Astrocyte of the spinal cord (primary cell): Measurements from ENCODE around the gene TASP1.

Source experiments
- DNase-seq: peaks from one replicate; pipeline ENCODE4 v3.0.0; 2011; ENCODE audit warnings: low read depth, low spot score
- H3K4me3 ChIP-seq: 2 replicates; pipeline ENCODE4 v1.5.1; 2011; ENCODE audit warnings: low read depth, mild to moderate bottlenecking, low read length, moderate library complexity
- in situ Hi-C: cut with HindIII; loops from 2 replicates; pipeline ENCODE4 v1.10.0; 2017; ENCODE audit warnings: low sequenced_read_pairs
- TF ChIP-seq, protein P1 (sequence below): IDR thresholded peaks from 2 replicates; pipeline ENCODE4 v1.5.1; 2012; ENCODE audit warnings: low read depth, mild to moderate bottlenecking, low read length, inconsistent platforms

The TASP1 gene

DNA sequence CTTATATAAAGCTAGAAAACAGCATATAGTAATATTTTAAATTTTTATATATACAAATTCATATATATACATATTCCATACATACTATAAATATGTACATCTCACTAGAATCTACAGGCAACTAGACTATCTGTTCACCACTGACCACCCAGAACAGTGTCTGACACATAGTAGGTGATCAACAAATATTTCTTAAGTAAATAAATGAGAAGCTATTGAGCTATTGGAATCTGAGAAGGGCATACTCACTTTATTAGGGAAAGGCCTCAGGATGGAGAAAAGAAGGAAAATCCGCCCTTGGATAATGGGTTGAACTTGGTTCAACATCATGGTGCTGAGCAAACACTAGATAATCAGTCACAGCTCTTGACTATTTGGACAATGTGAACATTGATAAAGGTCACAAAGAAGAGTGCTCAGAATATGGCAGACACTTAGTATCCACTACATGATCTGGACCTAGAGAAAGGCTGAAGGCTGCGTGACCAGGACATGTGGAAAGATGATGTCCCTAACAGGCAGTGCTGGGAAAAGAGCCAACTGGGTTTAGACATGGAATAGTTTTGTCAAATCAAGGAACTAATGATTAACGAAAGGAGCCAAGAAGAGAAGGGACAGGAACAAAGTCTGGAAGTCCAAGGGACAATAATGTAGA, 186.1 kb downstream of the TASP1 start:
- H3K4me3 ChIP-seq = no peak overlapping the region
- in situ Hi-C loops = no loop called here
- no peak for DNase-seq
- TF ChIP-seq, protein P1, sequence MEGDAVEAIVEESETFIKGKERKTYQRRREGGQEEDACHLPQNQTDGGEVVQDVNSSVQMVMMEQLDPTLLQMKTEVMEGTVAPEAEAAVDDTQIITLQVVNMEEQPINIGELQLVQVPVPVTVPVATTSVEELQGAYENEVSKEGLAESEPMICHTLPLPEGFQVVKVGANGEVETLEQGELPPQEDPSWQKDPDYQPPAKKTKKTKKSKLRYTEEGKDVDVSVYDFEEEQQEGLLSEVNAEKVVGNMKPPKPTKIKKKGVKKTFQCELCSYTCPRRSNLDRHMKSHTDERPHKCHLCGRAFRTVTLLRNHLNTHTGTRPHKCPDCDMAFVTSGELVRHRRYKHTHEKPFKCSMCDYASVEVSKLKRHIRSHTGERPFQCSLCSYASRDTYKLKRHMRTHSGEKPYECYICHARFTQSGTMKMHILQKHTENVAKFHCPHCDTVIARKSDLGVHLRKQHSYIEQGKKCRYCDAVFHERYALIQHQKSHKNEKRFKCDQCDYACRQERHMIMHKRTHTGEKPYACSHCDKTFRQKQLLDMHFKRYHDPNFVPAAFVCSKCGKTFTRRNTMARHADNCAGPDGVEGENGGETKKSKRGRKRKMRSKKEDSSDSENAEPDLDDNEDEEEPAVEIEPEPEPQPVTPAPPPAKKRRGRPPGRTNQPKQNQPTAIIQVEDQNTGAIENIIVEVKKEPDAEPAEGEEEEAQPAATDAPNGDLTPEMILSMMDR = no peak

DNA sequence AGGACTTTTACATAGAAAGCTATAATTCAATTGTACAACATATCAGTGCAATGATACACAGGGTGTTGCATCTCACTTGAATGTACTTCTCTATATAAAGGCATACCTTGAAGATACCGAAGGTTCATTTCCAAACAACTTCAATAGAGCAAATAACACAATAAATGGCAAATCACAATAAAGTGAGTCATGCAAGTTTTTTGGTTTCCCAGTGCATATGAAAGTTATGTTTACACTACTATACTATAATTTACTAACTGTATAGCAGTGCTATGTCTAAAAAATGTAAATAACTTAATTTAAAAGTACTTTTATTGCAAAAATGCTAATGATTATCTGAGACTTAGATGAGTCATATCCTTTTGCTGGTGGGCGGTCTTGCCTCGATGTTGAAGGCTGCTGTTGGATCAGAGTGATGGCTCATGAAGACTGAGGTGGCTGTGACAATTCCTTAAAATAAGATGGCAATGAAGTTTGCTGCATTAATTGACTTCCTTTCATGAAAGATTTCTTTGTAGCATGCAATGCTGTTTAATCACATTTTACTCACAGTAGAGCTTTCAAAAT, 188.8 kb downstream of the TASP1 start:
- in situ Hi-C loops = no loop called here
- no peak for DNase-seq
- TF ChIP-seq, protein P1 = no peak
- H3K4me3 ChIP-seq = no peak overlapping the region

DNA sequence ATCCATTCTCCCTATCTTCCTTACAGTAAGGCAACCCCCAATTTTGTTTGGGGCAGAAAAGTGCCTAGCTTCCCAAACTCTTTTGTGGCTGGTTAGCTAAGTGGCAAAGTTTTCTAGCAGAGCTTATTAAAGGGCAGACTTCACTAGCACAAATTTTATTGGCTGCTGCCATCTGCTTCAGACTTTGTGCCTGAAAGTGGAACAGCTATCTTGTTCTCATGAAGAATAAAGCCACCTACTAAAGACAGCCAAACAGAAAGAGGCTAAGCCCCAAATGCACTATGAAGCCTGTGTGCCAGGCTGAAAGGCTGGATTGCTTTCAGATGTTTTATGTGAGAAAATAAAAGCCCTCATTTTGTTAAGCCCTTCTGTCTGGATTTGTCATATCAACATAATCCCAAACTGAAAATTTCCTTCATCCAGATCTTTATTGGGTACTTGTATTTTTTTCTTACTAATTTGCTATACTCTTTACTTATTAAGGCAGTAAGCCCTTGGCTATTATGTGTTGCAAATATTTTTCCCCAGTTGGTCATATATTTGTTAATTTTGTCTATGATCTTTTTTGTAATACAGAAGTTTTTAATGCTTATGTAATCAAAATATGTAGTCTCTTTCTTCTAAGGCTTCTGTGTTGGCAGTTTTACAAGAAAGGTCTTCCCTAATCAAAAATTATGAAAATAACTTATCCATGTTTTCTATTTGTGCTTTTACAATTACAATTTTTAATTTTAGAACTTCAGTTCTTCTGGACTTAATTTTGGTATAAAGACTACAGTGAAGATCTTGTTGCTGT, 191.1 kb downstream of the TASP1 start:
- TF ChIP-seq, protein P1 = no peak
- in situ Hi-C loops = no loop called here
- H3K4me3 ChIP-seq = no peak overlapping the region
- DNase-seq = no peak

DNA sequence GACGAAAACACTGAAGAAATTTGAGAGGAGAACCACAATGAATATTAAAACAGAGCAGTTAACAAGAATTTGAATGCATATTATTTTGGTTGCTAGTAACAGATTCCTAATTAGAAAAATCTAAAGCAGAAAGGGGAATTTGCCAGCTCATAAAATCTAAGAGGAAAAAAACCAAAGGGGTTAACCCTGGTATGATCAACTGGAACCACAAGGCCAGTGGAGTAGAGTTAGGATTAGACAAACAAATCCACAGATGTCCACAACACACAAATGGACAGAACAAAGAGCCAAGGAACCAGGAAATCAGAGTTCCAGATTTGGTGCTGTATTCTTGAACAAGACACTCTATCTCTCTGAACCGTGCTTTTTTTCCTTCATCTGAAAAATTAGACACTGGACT, 195.0 kb downstream of the TASP1 start:
- TF ChIP-seq, protein P1 = no peak
- H3K4me3 ChIP-seq = no peak overlapping the region
- in situ Hi-C loops = no loop called here
- no peak for DNase-seq

DNA sequence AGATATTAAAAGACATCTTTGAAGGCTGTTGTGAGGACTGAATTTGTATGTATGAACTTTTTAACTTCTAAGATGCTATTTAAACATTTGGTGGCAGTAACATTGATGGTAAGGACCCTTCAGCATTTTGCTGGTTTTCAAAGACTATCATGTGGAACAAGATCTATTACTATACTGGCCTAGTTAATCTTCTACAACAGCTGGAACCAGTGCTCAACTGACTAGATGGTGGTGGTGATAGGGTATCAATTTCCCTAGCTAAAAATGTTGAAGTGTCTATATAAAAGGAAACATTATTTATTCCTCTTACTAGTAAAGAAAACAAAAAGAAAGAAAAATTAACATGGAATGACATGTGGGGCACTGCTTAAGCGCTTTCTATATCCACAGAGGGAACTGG, 195.7 kb downstream of the TASP1 start:
- H3K4me3 ChIP-seq = no peak overlapping the region
- TF ChIP-seq, protein P1 = no peak
- DNase-seq = no peak
- in situ Hi-C loops = no loop called here

DNA sequence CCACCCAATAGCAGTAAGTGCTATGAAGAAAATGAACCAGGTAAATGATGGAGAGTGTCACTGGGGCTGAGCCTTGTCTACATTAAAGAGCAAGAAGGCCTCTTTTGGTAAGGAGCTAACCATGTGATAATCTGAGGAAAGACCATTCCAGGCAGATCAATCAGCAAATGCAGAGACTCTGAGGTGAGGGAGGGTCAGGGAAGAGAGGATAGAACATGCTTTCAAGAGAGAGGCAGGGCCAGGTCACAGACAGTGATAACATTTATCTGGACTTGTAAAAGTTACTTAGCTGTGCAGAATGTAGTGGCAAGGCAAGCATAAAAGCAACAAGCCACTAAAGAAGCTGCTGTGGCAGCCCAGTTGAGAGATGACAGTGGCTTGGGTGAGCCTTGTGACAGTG, 197.3 kb downstream of the TASP1 start:
- no peak overlapping the region for H3K4me3 ChIP-seq
- no peak for DNase-seq
- in situ Hi-C loops = no loop called here
- TF ChIP-seq, protein P1 = no peak
